Ectodermal cell (in vitro differentiated cells): ENCODE measurements around the gene SLC25A51.

Experiments
- H3K27ac ChIP-seq: 2 replicates; pipeline ENCODE4 v1.7.0; 2013; ENCODE audit warnings: mild to moderate bottlenecking, low read depth, low read length; ENCODE audit not compliant: insufficient read depth, poor library complexity, severe bottlenecking
- H3K27me3 ChIP-seq: 2 replicates; pipeline ENCODE4 v1.7.0; 2013; ENCODE audit warnings: mild to moderate bottlenecking, low read length; ENCODE audit not compliant: insufficient read depth, control insufficient read depth, poor library complexity, severe bottlenecking
- H3K36me3 ChIP-seq: one replicate; pipeline ENCODE4 v1.7.0; 2013; ENCODE audit warnings: low read length; ENCODE audit not compliant: control insufficient read depth, insufficient read depth
- H3K4me1 ChIP-seq: one replicate; pipeline ENCODE4 v1.7.0; 2013; ENCODE audit warnings: low read length; ENCODE audit not compliant: control insufficient read depth, insufficient read depth
- H3K4me3 ChIP-seq: 2 replicates; pipeline ENCODE4 v1.7.0; 2013; ENCODE audit warnings: low read depth, low read length, control low read depth; ENCODE audit not compliant: insufficient read depth
- H3K9me3 ChIP-seq: 2 replicates; pipeline ENCODE4 v1.7.0; 2013; ENCODE audit warnings: mild to moderate bottlenecking, low read length, moderate library complexity; ENCODE audit not compliant: control insufficient read depth
- WGBS, 2 experiments: methylation state at CpG; one replicate each; pipeline ENCODE4 v1.1.7; 2013; ENCODE audit warnings: missing lambda C conversion rate in 2 of 2; 5-methylcytosine and 5-hydroxymethylcytosine counted together

SLC25A51 gene

GRCh38 chr9:37946041-37946440, 42.1 kb upstream of the SLC25A51 start:
- Histone ChIP-seq H3K4me1 (peaks cover 30% of the 10 kb centered on the region), H3K4me3 (no peak overlapping the region), H3K9me3 (no peaks in the 10 kb centered on the region), H3K36me3 (no peaks in the 10 kb centered on the region), H3K27ac (no peak overlapping the region), H3K27me3 (no peaks in the 10 kb centered on the region)
- 94 to 95% methylated on average over 8 of the region's 8 CpGs for WGBS, 2 experiments

GRCh38 chr9:37944671-37945481, 40.9 kb upstream of the SLC25A51 start:
- H3K4me1 ChIP-seq: peaks cover 30% of the 10 kb centered on the region
- no peaks in the 10 kb centered on the region for H3K27me3 ChIP-seq
- no peaks in the 10 kb centered on the region for H3K36me3 ChIP-seq
- H3K9me3 ChIP-seq: no peaks in the 10 kb centered on the region
- no peak overlapping the region for H3K27ac ChIP-seq
- no peak overlapping the region for H3K4me3 ChIP-seq
- 76 to 82% methylated on average over 9 of the region's 9 CpGs for WGBS, 2 experiments

GRCh38 chr9:37944266-37944650, 40.3 kb upstream of the SLC25A51 start:
- H3K27me3 ChIP-seq: no peaks in the 10 kb centered on the region
- peaks cover 30% of the 10 kb centered on the region for H3K4me1 ChIP-seq
- no peaks in the 10 kb centered on the region for H3K36me3 ChIP-seq
- H3K9me3 ChIP-seq: no peaks in the 10 kb centered on the region
- 85 to 86% methylated on average over 7 of the region's 7 CpGs for WGBS, 2 experiments
- H3K27ac ChIP-seq: no peak overlapping the region
- H3K4me3 ChIP-seq: no peak overlapping the region

GRCh38 chr9:37943345-37944265, 39.7 kb upstream of the SLC25A51 start:
- no peaks in the 10 kb centered on the region for H3K36me3 ChIP-seq
- H3K4me1 ChIP-seq: peaks cover 35% of the 10 kb centered on the region
- H3K9me3 ChIP-seq: no peaks in the 10 kb centered on the region
- H3K27ac ChIP-seq: no peak overlapping the region
- WGBS, 2 experiments: 89% methylated on average over 12 of the region's 12 CpGs
- H3K27me3 ChIP-seq: no peaks in the 10 kb centered on the region
- H3K4me3 ChIP-seq: no peak overlapping the region

DNA sequence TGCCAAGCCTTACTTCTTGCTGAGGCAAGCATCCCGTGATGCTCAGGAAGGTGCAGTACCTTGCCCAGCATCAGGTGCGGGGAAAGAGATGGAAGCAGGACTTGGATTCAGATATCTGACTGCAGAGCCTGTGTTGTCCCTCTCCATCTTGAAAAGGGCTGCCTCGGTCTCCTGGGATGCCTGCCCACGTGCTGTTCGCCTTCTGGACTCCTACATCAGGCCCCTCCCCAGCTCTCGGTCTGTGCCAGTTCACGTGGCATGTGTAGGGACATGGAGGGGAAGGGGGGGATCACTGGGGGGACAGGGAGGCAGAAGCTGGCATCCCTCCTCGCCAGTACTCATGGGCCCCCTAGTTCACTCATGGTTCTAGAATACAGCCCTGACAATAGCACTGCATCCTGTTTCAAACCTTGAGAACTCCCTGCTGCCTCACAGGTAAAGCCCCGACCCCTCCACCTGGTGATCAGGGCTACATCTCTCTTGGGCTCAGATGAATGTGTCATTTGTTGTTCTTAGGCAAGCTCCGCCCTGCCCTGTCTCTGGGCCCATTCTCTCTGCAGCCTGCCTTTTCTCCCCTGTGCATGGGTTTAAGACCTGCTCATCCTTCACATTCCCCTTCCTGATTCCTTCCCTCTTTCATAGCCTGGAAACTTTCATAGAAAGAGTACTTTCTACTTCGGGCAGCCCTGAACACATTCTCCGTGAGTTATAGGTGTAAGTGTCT, 38.9 kb upstream of the SLC25A51 start:
- peaks cover 43% of the 10 kb centered on the region for H3K4me1 ChIP-seq
- H3K36me3 ChIP-seq: no peaks in the 10 kb centered on the region
- no peak overlapping the region for H3K4me3 ChIP-seq
- H3K27me3 ChIP-seq: no peaks in the 10 kb centered on the region
- WGBS, 2 experiments: 89 to 95% methylated on average over 12 of the region's 12 CpGs
- H3K27ac ChIP-seq: no peak overlapping the region
- no peaks in the 10 kb centered on the region for H3K9me3 ChIP-seq

GRCh38 chr9:37941253-37941652, 37.3 kb upstream of the SLC25A51 start:
- Histone ChIP-seq H3K4me1 (peaks cover 52% of the 10 kb centered on the region), H3K27me3 (no peaks in the 10 kb centered on the region), H3K27ac (no peak overlapping the region), H3K4me3 (no peak overlapping the region), H3K36me3 (no peaks in the 10 kb centered on the region), H3K9me3 (no peaks in the 10 kb centered on the region)
- WGBS, 2 experiments: 93% methylated on average over 2 of the region's 2 CpGs

DNA sequence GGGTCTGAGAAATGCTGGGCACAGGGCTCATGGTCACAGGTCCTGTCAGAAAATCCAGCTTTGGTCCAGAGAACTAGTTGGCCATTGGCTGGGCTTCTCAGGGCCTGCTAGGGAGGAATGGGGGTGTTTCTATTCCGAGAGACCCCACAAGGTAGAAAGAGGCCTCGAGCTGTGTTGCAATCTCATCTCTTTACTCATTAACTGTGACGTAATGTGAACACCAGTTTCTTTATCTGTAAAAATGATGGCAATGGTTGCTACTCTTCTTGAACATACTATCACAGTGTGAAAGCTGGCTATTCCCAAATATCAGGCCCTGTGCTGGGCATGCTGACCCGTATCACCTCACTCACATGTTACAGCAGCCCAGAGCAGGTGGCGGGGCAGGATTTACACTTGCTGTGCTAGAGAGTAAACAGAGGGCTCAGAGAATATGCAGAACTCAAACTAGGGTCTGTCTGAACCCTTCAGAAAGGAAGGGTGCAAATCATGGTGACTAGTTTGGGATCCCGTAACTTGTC, 35.7 kb upstream of the SLC25A51 start:
- Histone ChIP-seq H3K36me3 (no peaks in the 10 kb centered on the region), H3K27ac (no peak overlapping the region), H3K4me1 (peaks cover 41% of the 10 kb centered on the region), H3K27me3 (no peaks in the 10 kb centered on the region), H3K9me3 (no peaks in the 10 kb centered on the region), H3K4me3 (no peak overlapping the region)
- 95 to 97% methylated on average over 6 of the region's 6 CpGs for WGBS, 2 experiments

GRCh38 chr9:37938121-37938891, 34.4 kb upstream of the SLC25A51 start:
- Histone ChIP-seq H3K27ac (peak overlapping the region; percentile 36), H3K4me3 (no peak overlapping the region), H3K4me1 (peaks cover 29% of the 10 kb centered on the region), H3K9me3 (no peaks in the 10 kb centered on the region), H3K36me3 (no peaks in the 10 kb centered on the region), H3K27me3 (no peaks in the 10 kb centered on the region)
- WGBS, 2 experiments: 82 to 87% methylated on average over 21 to 22 of the region's 22 CpGs

GRCh38 chr9:37937366-37937765, 33.4 kb upstream of the SLC25A51 start:
- H3K27me3 ChIP-seq: no peaks in the 10 kb centered on the region
- H3K27ac ChIP-seq: no peak overlapping the region
- peaks cover 27% of the 10 kb centered on the region for H3K4me1 ChIP-seq
- H3K36me3 ChIP-seq: no peaks in the 10 kb centered on the region
- H3K9me3 ChIP-seq: no peaks in the 10 kb centered on the region
- no peak overlapping the region for H3K4me3 ChIP-seq
- 83 to 88% methylated on average over 9 of the region's 9 CpGs for WGBS, 2 experiments
